ENCODE results near the gene ACTL7B. TPM values are rescaled to one million over a fixed set of nuclear protein-coding genes. Genes with fewer than 3 reads are reported as not detected.
"Not testable (repeated sequence)": the region's sequence is repeated elsewhere in the genome, so short reads cannot be mapped to it uniquely, and the experiment has no call there.

The ACTL7B gene, protein sequence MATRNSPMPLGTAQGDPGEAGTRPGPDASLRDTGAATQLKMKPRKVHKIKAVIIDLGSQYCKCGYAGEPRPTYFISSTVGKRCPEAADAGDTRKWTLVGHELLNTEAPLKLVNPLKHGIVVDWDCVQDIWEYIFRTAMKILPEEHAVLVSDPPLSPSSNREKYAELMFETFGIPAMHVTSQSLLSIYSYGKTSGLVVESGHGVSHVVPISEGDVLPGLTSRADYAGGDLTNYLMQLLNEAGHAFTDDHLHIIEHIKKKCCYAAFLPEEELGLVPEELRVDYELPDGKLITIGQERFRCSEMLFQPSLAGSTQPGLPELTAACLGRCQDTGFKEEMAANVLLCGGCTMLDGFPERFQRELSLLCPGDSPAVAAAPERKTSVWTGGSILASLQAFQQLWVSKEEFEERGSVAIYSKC
- 0.13 to 0.16 TPM in 2 of 3 replicates, not detected in the other for total RNA-seq

DNA sequence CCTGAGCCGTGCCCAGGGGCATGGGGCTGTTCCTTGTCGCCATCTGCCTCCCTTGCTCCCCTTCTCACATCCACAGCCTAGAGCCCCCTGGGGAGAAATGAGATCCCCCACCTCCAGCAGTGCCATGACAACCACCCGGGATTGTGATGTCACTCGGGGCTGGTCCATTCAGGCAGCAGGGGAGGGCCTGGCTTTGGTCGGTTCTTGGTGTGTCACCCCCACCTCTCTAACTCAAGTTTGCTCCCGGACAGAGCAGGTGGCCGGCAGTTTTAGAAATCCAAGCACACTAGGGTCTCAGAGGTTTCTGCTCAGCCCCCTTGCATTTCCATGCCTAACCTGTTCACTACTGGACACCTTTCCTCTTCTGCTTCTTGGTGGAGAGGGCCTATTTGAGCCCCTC, at the start of gene ACTL7B:
TSS of gene ACTL7B (minus strand) at position 99 of the 400 bp plus-strand sequence. CDS start at position 43, 56 bp downstream.
- Mint-ChIP-seq H3K27ac (no peak within 1 kb of the TSS), H3K9me3 (no peaks in the 10 kb centered on the region), H3K27me3 (ENCODE audit: low read depth) (peaks cover 6% of the 10 kb centered on the region), H3K4me1 (no peaks in the 10 kb centered on the region), H3K4me3 (no peak within 1 kb of the TSS), H3K36me3 (no peaks in the 10 kb centered on the region)
- TF ChIP-seq CTCF (IDR thresholded peaks at IDR 0.05; ENCODE audit: unreplicated experiment) = no peak
- DNase-seq (ENCODE audit: low spot score in 2 of 2, unreplicated experiment in 2 of 2) = no peak

DNA sequence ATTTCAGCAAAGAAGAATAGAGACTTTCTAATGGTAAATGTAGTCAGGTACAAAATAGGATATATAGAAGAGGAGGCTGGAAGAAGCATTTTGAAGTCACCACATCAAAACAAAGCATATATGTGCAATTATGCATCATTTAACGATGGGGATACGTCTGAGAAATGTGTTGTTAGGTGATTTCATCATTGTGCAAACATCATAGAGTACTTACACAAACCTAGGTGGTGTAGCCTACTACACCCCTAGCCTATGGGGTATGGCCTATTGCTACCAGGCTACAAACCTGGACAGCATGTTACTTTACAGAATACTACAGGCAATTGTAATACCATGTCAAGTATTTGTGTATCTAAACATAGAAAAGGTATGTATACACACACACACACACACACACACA, 49.7 kb upstream of the ACTL7B start:
- Mint-ChIP-seq H3K27ac (no peak overlapping the region), H3K36me3 (peaks cover 42% of the 10 kb centered on the region), H3K4me1 (no peaks in the 10 kb centered on the region), H3K4me3 (no peak overlapping the region), H3K9me3 (no peaks in the 10 kb centered on the region), H3K27me3 (ENCODE audit: low read depth) (no peaks in the 10 kb centered on the region)
- DNase-seq (ENCODE audit: low spot score in 2 of 2, unreplicated experiment in 2 of 2) = no peak
- TF ChIP-seq CTCF (IDR thresholded peaks at IDR 0.05; ENCODE audit: unreplicated experiment) = no peak

GRCh38 chr9:108904161-108904560, 48.4 kb upstream of the ACTL7B start:
- Mint-ChIP-seq H3K4me1 (no peaks in the 10 kb centered on the region), H3K9me3 (no peaks in the 10 kb centered on the region), H3K27me3 (ENCODE audit: low read depth) (no peaks in the 10 kb centered on the region), H3K4me3 (no peak overlapping the region), H3K36me3 (peaks cover 40% of the 10 kb centered on the region), H3K27ac (no peak overlapping the region)
- TF ChIP-seq CTCF (IDR thresholded peaks at IDR 0.05; ENCODE audit: unreplicated experiment) = no peak
- no peak for DNase-seq (ENCODE audit: low spot score in 2 of 2, unreplicated experiment in 2 of 2)

DNA sequence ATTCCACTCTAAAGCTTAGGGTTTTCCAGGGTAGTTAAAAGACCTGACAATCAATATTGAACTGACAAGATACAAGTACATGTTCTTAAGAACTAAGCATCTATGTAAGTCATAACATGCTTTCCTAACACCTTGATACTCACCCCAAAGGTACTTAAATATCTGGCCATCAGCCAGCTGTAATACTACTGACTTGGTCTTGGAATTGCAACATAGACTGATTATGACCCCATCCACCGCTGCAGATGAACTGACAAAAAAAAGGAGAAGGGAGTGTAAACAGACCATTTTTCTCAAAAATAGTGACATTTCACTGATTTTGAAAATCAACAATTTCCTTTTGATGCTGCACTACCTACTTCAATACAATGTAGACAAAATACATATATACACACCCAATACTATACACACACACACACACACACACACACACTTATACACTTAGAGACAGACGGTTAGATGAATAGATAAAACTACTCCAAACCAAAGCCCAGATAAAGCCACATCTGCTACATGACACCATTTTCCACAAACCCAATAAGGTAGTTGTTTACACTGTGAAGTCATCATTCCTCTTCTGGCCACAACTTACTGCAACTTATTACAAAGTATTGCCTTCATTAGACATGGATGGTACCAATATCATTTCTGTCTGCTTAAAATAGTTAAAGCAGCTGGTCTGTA, 47.8 kb upstream of the ACTL7B start:
- no peak for TF ChIP-seq CTCF (IDR thresholded peaks at IDR 0.05; ENCODE audit: unreplicated experiment)
- H3K27me3 Mint-ChIP-seq (ENCODE audit: low read depth) = no peaks in the 10 kb centered on the region
- H3K4me3 Mint-ChIP-seq = no peak overlapping the region
- no peaks in the 10 kb centered on the region for H3K9me3 Mint-ChIP-seq
- no peak for DNase-seq (ENCODE audit: low spot score in 2 of 2, unreplicated experiment in 2 of 2)
- H3K36me3 Mint-ChIP-seq = peaks cover 40% of the 10 kb centered on the region
- no peaks in the 10 kb centered on the region for H3K4me1 Mint-ChIP-seq
- no peak overlapping the region for H3K27ac Mint-ChIP-seq

- Mint-ChIP-seq H3K9me3 (no peaks in the 10 kb centered on the region), H3K27me3 (ENCODE audit: low read depth) (no peaks in the 10 kb centered on the region), H3K36me3 (peaks cover 48% of the 10 kb centered on the region), H3K27ac (no peak overlapping the region), H3K4me3 (no peak overlapping the region), H3K4me1 (no peaks in the 10 kb centered on the region)
- no peak for DNase-seq (ENCODE audit: low spot score in 2 of 2, unreplicated experiment in 2 of 2)
- TF ChIP-seq CTCF (IDR thresholded peaks at IDR 0.05; ENCODE audit: unreplicated experiment) = no peak
Observed at GRCh38 chr9:108900176-108900575, 44.4 kb upstream of the ACTL7B start.

DNA sequence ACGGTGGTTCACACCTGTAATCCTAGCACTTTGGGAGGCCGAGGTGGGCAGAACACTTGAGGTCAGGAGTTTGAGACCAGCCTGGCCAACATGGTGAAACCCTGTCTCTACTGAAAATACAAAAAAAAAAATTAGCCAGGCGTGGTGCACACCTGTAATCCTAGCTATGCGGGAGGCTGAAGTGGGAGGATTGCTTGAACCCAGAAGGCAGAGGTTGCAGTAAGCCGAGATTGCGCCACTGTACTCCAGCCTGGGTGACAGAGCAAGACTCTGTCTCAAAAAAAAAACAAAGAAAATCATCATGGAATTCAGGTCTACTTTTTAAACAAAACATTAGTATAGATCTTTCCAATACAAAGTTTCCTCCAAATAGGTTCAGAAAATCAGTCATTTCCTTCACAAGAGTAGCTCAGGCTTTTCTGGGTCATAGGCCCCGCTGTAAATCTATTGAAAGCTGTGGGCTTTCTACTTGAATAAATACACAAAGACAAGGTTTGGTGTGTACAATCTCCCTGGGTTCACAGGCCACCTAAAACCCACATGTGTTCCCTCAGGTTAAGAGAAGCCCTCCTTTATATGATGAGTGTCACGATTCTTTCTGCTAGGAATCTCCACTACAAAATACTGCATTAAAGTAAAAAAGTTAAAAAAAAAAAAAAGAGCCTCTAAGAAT, 43.4 kb upstream of the ACTL7B start:
- not testable (repeated sequence) for H3K27ac Mint-ChIP-seq

More for the DNA sequence above, 43.4 kb upstream of the ACTL7B start:
- not testable (repeated sequence) for H3K27me3 Mint-ChIP-seq (ENCODE audit: low read depth); H3K9me3 Mint-ChIP-seq; H3K4me3 Mint-ChIP-seq; H3K4me1 Mint-ChIP-seq; DNase-seq (ENCODE audit: low spot score in 2 of 2, unreplicated experiment in 2 of 2)
- peaks cover 48% of the 10 kb centered on the region for H3K36me3 Mint-ChIP-seq

All from mesothelial cell of epicardium (in vitro differentiated cells).